GM18951 (cell line): Measurements from ENCODE around the gene NDRG4.

Experiments used
- POLR2A ChIP-seq: IDR thresholded peaks from 4 replicates; pipeline ENCODE4 v1.6.1; 2011; ENCODE audit warnings: mild to moderate bottlenecking; ENCODE audit not compliant: insufficient read length, insufficient read depth; ENCODE audit errors: extremely low read depth
- in situ Hi-C: fragments of 300-500 bp; cut with MboI; formaldehyde crosslinking; loops from one replicate; pipeline ENCODE4 v1.12.0; 2022; ENCODE audit warnings: low sequenced_read_pairs, mixed read lengths, inconsistent platforms; ENCODE audit not compliant: unreplicated experiment

NDRG4 gene

DNA sequence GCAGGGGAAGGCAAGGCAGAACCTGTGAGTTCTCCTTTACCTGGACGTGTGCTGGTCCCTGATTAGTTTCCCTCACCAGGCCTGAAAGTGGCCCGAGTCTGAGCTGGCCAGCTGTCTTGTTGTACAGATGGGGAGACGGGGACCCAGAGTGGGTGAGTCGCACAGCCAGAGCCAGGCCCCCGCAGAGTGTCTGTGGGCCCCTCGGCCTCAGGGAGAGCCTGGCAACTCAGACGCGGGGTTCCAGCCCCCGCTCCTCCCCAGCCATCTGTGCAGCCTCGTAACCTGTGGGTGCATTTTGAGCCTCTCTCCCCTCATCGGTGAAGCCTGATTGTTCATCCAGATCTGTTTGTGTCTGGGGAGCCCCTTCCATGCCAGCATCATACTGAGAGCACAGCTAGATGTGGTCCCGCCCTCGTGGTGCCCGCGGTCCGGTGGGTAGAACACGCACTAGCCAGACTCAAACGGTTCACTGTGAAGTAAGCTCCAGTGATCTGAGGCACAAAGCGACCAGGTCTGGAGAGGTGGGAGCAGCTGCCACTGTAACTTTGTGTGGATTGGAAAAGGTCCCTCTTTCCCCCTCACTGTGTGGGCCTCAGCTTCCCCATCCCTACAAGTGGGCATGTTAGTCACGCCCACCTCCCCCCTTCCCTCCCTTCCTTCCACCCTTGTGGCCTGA, 6.0 kb upstream of the NDRG4 start:
- in situ Hi-C loops, result loop anchor here (5.0 to 25.0 kb wide), 2 partner anchors 147 to 482 kb away; partner anchors contain the start of genes USB1 and ZNF319
- TF ChIP-seq POLR2A, result no peak

DNA sequence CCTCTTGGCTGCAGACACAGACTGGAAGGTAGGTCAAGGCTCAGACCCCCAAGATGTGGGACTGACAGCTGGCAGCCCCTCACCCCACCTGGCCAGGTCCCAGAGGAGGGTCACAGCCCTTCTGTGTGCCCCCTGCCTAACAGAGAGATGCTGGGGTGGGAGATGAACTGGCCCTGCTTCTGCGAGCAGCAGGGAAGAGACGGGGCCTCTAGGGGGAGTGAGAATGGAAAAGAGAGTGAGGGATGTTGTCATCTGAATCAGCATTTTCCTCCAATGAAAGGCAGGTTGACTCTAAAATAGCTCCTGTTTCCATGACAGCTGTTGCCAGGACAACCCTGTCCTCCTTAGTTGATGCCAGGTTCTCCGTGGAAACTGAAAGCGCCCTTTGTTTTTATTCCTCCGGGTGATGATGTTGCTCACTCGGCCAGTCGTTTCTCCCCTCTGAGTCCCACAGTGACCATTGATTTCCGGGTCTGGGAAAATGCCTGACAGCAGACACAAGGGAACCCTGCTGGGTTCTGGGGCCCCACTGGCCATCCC, 4.9 kb upstream of the NDRG4 start:
- TF ChIP-seq POLR2A, result no peak
- in situ Hi-C loops, result loop anchor here (5.0 to 25.0 kb wide), 2 partner anchors 148 to 483 kb away; partner anchors contain the start of genes USB1 and ZNF319

DNA sequence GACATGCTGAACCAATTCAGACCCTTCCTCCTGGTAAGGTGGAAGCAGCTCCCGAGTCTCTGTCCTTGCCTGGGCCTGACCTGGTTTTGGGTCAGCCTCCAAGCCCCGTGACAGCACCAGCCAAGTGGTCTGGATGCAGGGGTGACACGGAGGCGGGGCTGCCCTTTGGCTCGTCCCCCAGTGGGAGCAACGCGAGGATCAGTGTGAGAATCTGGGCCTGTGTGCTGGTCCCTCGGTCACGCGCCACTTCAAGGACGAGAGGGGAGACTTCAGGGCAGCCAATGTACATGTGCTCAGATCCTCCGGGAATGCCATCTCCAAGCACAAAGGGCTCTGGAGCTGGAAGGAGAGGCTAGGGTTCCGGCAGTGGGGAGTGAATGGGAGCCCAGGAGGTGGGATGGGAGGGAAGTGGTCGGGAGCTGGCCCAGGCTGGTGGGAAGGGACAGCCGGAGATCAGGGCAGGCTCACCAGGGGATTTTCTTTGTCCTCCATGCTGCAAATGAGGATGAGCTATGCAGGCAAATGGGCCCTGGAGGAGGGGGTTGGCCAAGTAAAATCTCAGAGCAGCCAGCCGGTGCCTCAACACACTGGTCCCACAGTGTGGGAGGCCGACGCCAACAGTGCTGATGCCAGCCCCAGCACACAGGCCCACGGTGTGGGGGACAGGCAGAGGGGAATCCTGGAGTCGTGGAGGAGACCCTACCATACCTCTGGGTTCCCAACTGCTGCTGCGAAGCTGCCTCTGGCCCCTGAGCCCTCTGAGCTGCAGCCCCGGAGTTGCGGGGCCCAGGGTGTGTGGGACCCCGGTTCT, 4.2 kb upstream of the NDRG4 start:
- in situ Hi-C loops, result loop anchor here (25.0 kb wide), 1 partner anchor 483 kb away; the partner anchor contains the start of genes USB1 and ZNF319
- no peak for TF ChIP-seq POLR2A

DNA sequence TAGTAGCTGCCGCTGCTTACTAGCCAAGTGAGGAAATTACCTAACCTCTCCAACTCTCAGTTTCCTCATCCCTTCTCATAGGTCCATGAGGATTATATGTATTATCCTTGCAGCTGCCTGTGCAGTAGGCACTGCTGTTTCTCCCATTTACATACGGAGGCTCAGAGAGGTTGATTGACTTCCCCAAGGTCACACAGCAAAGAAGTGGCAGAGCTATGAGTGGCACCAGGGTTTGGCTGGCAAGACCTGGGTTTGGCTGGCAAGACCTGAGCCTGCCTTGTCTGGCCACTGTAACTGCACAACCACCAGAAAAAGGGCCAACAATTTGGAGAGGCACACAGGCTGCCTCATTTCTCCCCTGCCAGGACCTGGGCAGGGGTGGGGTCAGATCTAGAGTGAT, 2.5 kb upstream of the NDRG4 start:
- TF ChIP-seq POLR2A, result no peak
- in situ Hi-C loops, result loop anchor here (25.0 kb wide), 1 partner anchor 485 kb away; the partner anchor contains the start of genes USB1 and ZNF319

DNA sequence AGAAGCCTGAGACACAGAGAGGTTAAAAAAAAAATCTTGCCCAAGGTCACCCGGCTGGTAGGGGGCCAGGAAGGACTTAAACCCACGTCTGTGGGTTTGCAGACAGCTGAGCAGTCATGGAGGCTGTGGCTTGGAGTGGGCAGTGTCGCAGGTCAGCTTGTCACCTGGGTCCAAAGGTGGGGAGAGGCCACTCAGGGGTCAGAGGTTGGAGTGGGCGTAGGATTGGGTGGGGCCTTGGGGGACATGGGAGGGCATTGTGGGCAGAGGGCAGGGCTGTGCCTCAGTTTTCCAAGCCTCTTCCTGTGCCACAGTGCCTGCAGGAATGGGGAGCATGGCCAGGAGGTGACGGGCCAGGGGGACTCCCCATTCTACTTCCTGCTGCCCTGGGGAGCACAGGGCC, 2.0 kb upstream of the NDRG4 start:
- TF ChIP-seq POLR2A, result no peak
- in situ Hi-C loops, result loop anchor here (25.0 kb wide), 1 partner anchor 486 kb away; the partner anchor contains the start of genes USB1 and ZNF319

DNA sequence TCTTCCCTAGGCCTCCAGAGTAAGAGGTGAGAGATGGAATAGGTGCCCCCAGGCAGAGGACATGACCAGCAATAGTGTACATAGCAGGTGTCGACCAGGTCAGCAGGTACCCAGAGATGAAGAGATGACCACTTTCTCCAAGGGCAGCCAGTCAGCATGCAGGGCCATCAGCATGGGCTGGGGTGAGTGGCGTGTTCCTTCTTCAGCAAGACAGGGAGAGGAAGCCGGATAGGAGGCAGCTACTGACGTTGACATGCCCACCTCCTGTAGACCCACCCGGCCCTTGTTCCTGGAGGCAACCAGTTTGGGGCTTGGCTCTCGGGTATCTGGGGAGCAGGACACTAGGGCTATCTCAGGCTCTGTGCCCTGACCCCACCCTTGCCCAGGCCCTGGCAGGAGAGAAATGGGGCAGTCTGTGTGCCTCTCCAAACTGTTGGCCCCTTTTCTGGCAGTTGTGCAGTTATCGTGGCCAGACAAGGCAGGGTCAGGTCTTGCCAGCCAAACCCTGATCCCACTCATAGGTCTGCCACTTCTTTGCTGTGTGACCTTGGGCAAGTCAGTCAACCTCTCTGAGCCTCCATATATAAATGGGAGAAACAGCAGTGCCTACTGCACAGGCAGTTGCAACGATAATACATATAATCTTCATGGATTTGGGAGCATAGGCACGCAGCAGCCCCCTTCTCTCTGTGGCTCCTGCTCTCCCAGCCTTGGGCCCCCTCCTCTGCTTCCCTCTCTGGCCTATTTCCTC, 1.4 kb upstream of the NDRG4 start:
- TF ChIP-seq POLR2A, result no peak
- in situ Hi-C loops, result loop anchor here (25.0 kb wide), 1 partner anchor 486 kb away; the partner anchor contains the start of genes USB1 and ZNF319

DNA sequence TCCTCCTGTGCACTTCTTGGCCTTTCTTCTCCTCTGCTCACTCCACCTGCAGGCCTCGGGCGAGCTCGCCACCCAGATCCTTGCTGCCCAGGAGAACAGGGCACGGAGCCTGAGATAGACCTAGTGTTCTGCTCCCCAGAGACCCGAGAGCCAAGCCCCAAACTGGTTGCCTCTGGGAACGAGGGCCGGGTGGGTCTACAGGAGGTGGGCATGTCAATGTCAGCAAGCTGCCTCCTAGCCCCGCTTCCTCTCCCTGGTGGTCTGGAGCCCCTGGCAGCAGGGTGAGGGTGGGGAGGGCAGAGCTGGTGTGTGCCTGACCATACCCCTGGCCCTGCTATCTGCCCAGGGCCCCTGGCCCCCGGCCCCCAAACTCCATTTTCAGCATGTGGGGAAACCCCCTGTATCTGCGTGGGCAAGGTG, 841 bp upstream of the NDRG4 start:
- no peak for TF ChIP-seq POLR2A
- in situ Hi-C loops, result loop anchor here (25.0 kb wide), 1 partner anchor 487 kb away; the partner anchor contains the start of genes USB1 and ZNF319

DNA sequence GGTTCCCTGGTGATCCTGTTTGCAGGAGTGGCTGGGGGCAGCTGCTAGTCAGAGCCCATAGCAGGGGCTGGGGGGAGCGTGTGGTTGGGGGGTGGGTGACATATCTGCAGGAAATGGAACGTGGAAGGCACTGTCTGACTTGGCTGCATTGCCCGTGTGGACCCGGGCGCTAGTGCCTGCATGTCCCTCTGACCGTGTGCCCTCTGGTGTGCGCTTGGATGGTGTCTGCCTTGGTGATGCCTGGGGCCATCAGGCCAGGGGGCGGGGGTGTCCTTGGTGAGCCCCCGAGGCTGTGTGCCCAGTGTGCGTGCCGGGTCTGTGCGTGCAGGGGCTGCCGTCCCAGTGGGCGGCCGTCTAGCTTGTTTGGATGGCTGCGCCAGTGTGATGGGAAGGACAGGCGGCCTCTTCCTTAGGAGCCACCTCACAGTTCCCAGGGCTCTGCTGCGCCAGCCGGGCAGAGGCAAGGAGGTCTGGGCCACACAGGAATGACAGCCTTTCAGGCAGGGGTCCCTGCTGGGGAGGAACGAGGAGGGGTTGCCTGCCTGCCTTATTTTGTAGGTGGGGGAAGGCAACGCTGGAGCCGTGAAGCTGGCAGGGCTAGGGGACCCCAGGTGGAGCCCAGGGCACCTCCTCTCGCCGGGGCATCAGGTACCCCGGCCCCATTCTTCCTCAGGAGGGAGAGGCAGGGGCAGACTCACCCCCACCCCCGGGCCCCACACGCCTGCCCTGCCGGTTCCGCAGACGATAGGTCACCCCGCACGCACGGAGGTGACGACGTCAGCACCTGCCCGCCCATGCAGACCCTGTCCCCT, 693 bp downstream of the NDRG4 start:
- in situ Hi-C loops, result no loop called here
- no peak for TF ChIP-seq POLR2A

DNA sequence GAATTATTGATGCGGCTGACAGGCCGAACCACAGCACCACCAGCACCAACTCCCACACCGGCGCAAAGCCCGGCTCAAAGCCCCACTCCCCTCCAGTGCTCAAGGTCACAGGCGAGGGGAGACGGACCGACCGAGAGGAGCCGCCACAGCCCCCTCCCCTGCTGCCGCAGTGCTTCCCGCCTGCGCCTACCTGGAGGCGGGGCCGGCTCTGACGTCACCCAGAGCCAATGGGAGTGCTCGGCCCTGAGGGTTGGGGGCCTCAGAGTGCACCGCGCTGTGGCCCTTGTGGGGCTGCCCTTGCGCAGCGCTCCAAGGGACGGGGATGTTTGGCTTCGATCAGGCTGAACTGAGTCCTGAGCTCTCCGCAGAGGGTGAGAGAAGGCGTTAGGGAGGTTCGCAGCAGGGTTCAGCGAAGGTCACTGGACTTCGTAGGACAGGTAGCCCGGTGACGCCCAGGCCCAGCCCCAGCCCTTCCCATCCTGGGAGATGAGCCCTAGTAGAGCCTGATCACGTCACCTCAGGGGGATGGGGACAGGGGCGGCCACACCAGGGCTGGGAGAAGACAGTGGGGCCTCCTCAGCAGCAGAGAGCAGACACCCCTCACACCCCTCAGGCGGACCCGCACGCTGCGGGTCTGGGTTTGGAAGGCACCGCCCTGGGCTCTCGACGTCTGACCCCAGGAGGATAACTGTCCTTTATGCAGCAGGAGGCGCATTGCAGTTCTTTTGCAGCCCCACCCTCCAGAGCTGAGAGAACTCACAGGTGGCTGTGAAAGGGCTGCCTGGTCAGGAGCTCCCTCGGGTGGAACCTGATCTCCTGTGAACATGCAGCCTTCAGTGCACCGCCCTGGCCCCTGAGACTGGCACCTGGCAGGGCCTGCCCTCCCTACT, 1.5 kb downstream of the NDRG4 start:
- in situ Hi-C loops, result no loop called here

DNA sequence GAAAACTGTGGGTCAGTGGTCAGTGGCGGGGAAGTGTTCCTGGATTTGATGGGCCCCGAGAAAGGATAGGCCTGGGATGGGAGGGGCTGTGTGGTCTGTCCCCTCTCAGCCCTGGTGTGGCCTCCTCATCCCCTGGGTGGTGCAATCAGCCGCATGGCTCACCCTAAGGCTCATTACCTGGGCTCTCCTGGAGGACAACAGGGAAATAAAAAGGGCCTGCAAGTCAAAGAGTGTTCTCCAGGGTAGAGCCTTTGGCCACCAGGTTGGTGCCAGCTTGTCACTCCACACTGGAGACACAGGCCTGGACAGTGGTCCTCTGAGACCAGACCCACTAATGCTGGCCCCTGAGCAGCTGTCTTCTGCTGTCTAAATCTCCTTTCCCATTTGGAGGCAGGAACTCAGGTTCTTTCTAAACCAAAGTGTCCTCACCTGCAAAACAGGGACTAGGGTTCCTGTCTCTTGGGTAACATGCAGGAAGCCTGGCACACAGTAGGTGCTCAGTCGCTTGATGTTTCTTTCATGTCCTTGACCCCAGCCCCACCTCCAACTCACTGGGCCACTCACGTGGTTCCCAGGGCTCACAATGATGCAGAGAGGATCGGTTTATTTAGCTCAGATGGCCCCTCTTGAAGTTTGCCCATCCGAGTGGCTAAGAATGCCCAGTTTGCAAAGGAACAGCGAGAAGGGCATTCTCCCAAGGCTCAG, 2.4 kb downstream of the NDRG4 start:
- in situ Hi-C loops, result no loop called here

More for the DNA sequence above, 1.5 kb downstream of the NDRG4 start:
- TF ChIP-seq POLR2A, result no peak

More for the DNA sequence above, 2.4 kb downstream of the NDRG4 start:
- no peak for TF ChIP-seq POLR2A
